ENCODE measurements around the gene GAN. TPM values are rescaled to one million over a fixed set of nuclear protein-coding genes. Genes with fewer than 3 reads are reported as not detected.

GAN gene
- total and polyA plus RNA-seq, 2 of the 4 experiments (the other 2 are of a cell fraction) = 1.1 to 5.7 TPM

GRCh38 chr16:81310045-81310644 lies 4.6 kb upstream of the GAN start:
- Histone ChIP-seq H2AK9ac (replicated peaks; ENCODE audit: low read depth, low read length, poor library complexity) (no peak overlapping the region), H2AK5ac (ENCODE audit: low read depth, low read length) (no peak overlapping the region), H3K4me1 (ENCODE audit: control insufficient read depth, insufficient read depth, low read length) (peaks cover 5% of the 10 kb centered on the region), H4K91ac (ENCODE audit: insufficient read depth, low read depth, low read length) (no peak overlapping the region), H2BK20ac (ENCODE audit: low read depth, low read length) (no peak overlapping the region), H2BK15ac (ENCODE audit: low read depth, low read length) (no peak overlapping the region), H3K9ac (ENCODE audit: low read depth, low read length) (no peak overlapping the region), H3K56ac (ENCODE audit: extremely low read depth, insufficient read depth, low read length) (no peak overlapping the region), H3K27me3 (ENCODE audit: control insufficient read depth, insufficient read depth, low read length) (no peaks in the 10 kb centered on the region), H4K5ac (ENCODE audit: low read depth, low read length) (no peak overlapping the region), H3K36me3 (ENCODE audit: control insufficient read depth, insufficient read depth, low read length) (peaks cover 2% of the 10 kb centered on the region; the same call in 1 of the 2 replicates), H2AFZ (replicated peaks; ENCODE audit: low read length, poor library complexity) (no peak overlapping the region), H3K4me2 (ENCODE audit: low read depth, low read length) (no peak overlapping the region), H3K18ac (ENCODE audit: low read depth, low read length) (no peak overlapping the region), H3K9me1 (ENCODE audit: insufficient read depth, low read length) (no peaks in the 10 kb centered on the region), H4K8ac (ENCODE audit: low read depth in 2 of 2, low read length in 2 of 2) (no peak overlapping the region), H3K79me1 (ENCODE audit: low read depth in 1 of 2, low read length in 2 of 2) (peaks cover 24 to 26% of the 10 kb centered on the region in 2 experiments), H3K27ac (ENCODE audit: insufficient read depth, low read length) (no peak overlapping the region), H3K14ac (replicated peaks; ENCODE audit: low read depth, low read length) (no peak overlapping the region), H2BK120ac (ENCODE audit: low read depth, low read length) (no peak overlapping the region), H3K4me3 (ENCODE audit: insufficient read depth, low read depth, low read length) (no peak overlapping the region), H3K23ac (ENCODE audit: low read depth, low read length) (no peak overlapping the region), H3K9me3 (ENCODE audit: control insufficient read depth, insufficient read depth, low read length) (no peaks in the 10 kb centered on the region), H3K4ac (ENCODE audit: low read depth, low read length) (no peak overlapping the region), H2BK5ac (ENCODE audit: low read depth, low read length, poor library complexity, severe bottlenecking) (no peak overlapping the region), H4K20me1 (ENCODE audit: insufficient read depth, low read length) (no peaks in the 10 kb centered on the region)
- intact Hi-C loops (cut with micrococcal nuclease) = loop anchor here (10.0 kb wide), 3 partner anchors 75 to 215 kb away; partner anchors contain the start of genes BCO1 and GCSH
- ChIA-PET CTCF (interaction anchor here (0.7 kb wide), 1 partner anchor 254 kb away, joined by 3 read pairs; no protein-coding TSS in a partner anchor), POLR2A (ENCODE audit: unreplicated experiment) (no interaction called here)
- TF ChIP-seq MAZ (IDR thresholded peaks at IDR 0.05; ENCODE audit: borderline replicate concordance, low read depth, low read length) (no peak), RFX5 (IDR thresholded peaks at IDR 0.05; ENCODE audit: low read depth, low read length) (no peak), POLR2A (IDR thresholded peaks at IDR 0.05; ENCODE audit: low read depth, low read length) (no peak), MAFK (IDR thresholded peaks at IDR 0.05; ENCODE audit: low read depth, low read length) (peak; percentile 47), CEBPB (IDR thresholded peaks at IDR 0.05; ENCODE audit: low read depth, low read length) (no peak), FOS (IDR thresholded peaks at IDR 0.05; ENCODE audit: low read depth, low read length) (no peak)
- TF ChIP-seq, protein P1, sequence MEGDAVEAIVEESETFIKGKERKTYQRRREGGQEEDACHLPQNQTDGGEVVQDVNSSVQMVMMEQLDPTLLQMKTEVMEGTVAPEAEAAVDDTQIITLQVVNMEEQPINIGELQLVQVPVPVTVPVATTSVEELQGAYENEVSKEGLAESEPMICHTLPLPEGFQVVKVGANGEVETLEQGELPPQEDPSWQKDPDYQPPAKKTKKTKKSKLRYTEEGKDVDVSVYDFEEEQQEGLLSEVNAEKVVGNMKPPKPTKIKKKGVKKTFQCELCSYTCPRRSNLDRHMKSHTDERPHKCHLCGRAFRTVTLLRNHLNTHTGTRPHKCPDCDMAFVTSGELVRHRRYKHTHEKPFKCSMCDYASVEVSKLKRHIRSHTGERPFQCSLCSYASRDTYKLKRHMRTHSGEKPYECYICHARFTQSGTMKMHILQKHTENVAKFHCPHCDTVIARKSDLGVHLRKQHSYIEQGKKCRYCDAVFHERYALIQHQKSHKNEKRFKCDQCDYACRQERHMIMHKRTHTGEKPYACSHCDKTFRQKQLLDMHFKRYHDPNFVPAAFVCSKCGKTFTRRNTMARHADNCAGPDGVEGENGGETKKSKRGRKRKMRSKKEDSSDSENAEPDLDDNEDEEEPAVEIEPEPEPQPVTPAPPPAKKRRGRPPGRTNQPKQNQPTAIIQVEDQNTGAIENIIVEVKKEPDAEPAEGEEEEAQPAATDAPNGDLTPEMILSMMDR (conservative IDR thresholded peaks at IDR 0.05; ENCODE audit: low read depth, low read length) = no peak
- DNase-seq (no peak), ATAC-seq (ENCODE audit: low read depth) (no peak)
- dilution Hi-C loops (cut with HindIII; ENCODE audit: low sequenced_read_pairs, unreplicated experiment) = no loop called here
- BruUV-seq (replicated peaks) = no TSS peak
- in situ Hi-C loops (cut with MboI; ENCODE audit: low sequenced_read_pairs) = no loop called here
- no CpG with 5 or more reads among the region's 5 CpGs for WGBS, 2 experiments (ENCODE audit: extremely low coverage in 2 of 2, insufficient read length in 1 of 2)

Measured in IMR-90 (cell line).